ENCODE results near the gene PCMT1. TPM values are rescaled to one million over a fixed set of nuclear protein-coding genes. Genes with fewer than 3 reads are reported as not detected.
"Not testable (repeated sequence)": the region's sequence is repeated elsewhere in the genome, so short reads cannot be mapped to it uniquely, and the experiment has no call there.

Gene PCMT1
- total and polyA plus RNA-seq, 2 experiments from 2014 or later: 137 to 189 TPM

DNA sequence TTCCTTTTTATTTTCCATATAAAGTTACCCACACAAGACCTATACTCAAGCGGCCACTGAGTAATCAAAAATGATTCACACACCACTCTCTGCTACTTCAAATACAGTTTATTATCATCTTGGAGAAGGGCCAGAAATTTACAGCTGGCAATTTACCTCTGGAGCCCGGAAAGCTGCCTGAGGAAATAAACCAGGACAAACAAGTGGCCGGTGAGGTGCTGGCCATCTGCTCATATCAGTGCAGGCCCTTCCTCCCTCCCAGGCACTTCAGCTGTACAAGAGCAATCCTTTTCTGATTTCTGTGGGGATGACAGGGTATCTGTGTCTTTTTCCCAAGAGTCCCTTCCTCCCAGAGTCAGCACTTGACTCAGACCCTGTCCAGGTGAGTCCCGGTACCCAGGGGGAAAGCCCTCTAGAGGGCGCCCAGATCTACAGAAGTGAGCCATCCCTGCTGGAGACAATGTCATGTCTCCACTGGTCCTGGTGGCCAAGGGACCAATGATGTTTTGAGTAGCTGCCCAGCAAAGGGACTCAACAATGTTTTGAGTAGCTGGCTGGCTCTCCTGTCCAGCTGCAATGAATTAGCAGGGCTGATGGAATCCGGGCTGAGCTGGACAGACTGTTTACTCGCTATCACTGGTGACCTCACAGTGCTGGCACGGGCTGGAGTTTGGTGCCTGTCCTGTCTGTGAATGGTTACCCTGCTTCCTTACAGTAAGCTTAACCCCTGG, 91.0 kb downstream of the PCMT1 start:
- Histone ChIP-seq H3K36me3 (no peaks in the 10 kb centered on the region), H3K4me1 (ENCODE audit: low read depth) (no peaks in the 10 kb centered on the region), H3K27me3 (no peaks in the 10 kb centered on the region), H3K27ac (no peak overlapping the region), H3K4me3 (no peak overlapping the region), H3K9me3 (ENCODE audit: low read depth) (no peaks in the 10 kb centered on the region)
- peak; percentile 16 to 74 for DNase-seq (ENCODE audit: low read depth in 1 of 2, low spot score in 1 of 2)
- TF ChIP-seq, protein P1, sequence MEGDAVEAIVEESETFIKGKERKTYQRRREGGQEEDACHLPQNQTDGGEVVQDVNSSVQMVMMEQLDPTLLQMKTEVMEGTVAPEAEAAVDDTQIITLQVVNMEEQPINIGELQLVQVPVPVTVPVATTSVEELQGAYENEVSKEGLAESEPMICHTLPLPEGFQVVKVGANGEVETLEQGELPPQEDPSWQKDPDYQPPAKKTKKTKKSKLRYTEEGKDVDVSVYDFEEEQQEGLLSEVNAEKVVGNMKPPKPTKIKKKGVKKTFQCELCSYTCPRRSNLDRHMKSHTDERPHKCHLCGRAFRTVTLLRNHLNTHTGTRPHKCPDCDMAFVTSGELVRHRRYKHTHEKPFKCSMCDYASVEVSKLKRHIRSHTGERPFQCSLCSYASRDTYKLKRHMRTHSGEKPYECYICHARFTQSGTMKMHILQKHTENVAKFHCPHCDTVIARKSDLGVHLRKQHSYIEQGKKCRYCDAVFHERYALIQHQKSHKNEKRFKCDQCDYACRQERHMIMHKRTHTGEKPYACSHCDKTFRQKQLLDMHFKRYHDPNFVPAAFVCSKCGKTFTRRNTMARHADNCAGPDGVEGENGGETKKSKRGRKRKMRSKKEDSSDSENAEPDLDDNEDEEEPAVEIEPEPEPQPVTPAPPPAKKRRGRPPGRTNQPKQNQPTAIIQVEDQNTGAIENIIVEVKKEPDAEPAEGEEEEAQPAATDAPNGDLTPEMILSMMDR (IDR thresholded peaks at IDR 0.05; ENCODE audit: low read depth, low read length): peak; percentile 64

DNA sequence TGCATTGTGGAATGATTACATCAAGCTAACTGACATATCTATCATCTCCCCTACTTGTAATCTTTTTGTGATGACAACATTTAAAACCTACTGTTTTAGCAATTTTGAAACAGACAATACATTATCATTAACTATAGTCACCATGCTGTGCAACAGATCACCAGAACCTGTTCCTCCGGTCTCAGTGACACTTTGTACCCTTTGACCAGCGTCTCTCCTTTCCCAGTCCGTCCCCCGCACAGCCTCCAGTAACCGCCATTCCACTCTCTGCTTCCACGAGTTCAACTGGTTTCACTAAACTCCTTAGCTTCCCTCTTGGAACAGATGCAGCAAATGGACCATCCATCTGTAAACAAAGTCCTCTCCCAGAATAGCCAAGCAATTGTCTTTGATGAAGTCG, 92.8 kb downstream of the PCMT1 start:
- Histone ChIP-seq H3K9me3 (ENCODE audit: low read depth) (no peaks in the 10 kb centered on the region), H3K27ac (no peak overlapping the region), H3K36me3 (no peaks in the 10 kb centered on the region), H3K27me3 (no peaks in the 10 kb centered on the region), H3K4me1 (ENCODE audit: low read depth) (no peaks in the 10 kb centered on the region), H3K4me3 (no peak overlapping the region)
- DNase-seq (ENCODE audit: low read depth in 1 of 2, low spot score in 1 of 2): no peak
- TF ChIP-seq, protein P1 (IDR thresholded peaks at IDR 0.05; ENCODE audit: low read depth, low read length): no peak

DNA sequence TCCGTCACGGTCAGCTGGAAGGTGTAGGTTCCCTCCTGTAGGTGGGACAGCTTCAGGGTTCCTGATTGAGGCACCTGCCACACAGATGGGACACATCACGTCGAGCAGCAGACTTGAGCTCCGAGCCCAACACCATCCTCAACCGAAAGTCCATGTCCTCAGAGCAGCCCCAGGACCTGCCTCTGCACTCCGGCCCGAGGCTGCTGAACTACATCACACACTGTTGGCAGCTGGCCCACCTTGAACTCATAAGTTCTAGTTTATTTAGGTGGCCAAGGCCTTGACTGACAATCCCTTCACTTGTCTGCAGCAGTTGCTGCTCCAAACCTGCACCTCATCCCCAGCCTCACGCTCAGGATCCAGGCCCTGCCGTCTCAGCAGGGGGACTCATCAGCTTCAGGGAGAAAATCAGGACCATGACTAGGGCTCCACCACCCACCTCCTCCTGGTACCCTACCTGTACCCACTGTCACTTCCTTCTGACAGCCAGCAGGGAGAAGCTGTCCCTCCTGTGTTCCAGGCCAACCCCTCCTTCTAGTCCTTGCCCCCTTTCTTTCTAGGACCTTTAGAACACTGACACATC, 93.6 kb downstream of the PCMT1 start:
- DNase-seq (ENCODE audit: low read depth in 1 of 2, low spot score in 1 of 2): no peak
- no peaks in the 10 kb centered on the region for H3K36me3 ChIP-seq
- no peaks in the 10 kb centered on the region for H3K27me3 ChIP-seq
- no peaks in the 10 kb centered on the region for H3K9me3 ChIP-seq (ENCODE audit: low read depth)
- H3K27ac ChIP-seq: no peak overlapping the region
- TF ChIP-seq, protein P1 (IDR thresholded peaks at IDR 0.05; ENCODE audit: low read depth, low read length): no peak
- no peaks in the 10 kb centered on the region for H3K4me1 ChIP-seq (ENCODE audit: low read depth)
- H3K4me3 ChIP-seq: no peak overlapping the region

DNA sequence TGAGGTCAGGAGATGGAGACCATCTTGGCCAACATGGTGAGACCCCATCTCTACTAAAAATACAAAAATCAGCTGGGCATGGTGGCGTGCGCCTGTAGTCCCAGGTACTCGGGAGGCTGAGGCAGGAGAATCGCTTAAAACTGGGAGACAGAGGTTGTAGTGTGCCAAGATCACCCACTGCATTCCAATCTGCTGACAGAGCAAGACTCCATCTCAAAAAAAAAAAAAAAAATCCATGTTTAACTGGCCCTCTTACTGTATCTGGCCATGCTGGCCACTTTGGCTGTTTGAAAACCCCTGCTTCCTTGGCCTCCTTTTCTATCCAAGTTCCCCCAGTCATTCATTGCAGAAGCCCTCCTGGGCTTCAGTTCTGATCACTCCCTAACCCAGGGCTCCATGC, 94.5 kb downstream of the PCMT1 start:
- H3K4me3 ChIP-seq; H3K36me3 ChIP-seq; H3K27me3 ChIP-seq; H3K9me3 ChIP-seq (ENCODE audit: low read depth); H3K4me1 ChIP-seq (ENCODE audit: low read depth); H3K27ac ChIP-seq: not testable (repeated sequence)
- DNase-seq (ENCODE audit: low read depth in 1 of 2, low spot score in 1 of 2): peak in 1 of 2 donors; percentile 56

DNA sequence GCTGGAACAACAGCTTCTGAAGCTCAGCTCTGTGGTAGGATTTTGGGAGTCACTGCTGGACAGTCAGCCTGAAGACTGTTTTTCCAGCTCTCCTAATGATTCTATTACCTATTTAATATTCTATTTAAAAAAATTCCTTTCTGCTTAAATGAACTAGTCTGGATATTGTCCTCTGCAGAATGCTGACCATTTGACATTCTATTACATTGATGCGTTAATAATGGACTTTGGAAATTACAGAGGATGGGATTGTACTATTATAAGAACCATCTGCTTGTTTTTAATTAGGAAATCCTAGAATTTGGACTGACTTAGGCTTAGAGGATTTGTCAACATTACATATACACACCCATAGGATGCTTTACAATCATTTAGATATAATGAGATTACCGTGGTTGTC, 94.9 kb downstream of the PCMT1 start:
- TF ChIP-seq, protein P1 (IDR thresholded peaks at IDR 0.05; ENCODE audit: low read depth, low read length): no peak
- Histone ChIP-seq H3K36me3 (no peaks in the 10 kb centered on the region), H3K9me3 (ENCODE audit: low read depth) (no peaks in the 10 kb centered on the region), H3K27ac (no peak overlapping the region), H3K4me1 (ENCODE audit: low read depth) (no peaks in the 10 kb centered on the region), H3K4me3 (no peak overlapping the region), H3K27me3 (no peaks in the 10 kb centered on the region)
- no peak for DNase-seq (ENCODE audit: low read depth in 1 of 2, low spot score in 1 of 2)

DNA sequence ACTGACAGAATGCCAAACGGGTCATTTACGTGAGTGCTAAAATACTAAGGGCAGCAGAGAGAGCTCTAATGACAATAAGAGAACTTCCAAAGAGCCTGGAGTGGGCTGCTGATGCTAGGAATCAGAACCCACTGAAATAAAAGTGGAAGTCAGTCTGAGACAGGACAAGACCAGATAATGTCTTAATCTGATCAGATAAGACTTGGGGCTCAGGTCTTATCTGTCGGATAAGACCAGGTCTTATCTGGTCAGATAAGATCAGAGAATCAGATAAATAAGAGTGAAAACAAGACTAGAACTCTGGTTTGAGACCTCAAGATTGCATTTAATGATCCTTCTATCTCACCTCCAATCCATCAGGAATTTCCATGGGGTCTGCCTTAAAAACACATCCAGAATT, 96.0 kb downstream of the PCMT1 start:
- no peaks in the 10 kb centered on the region for H3K27me3 ChIP-seq

More for the DNA sequence above, 96.0 kb downstream of the PCMT1 start:
- H3K4me3 ChIP-seq: no peak overlapping the region
- H3K36me3 ChIP-seq: no peaks in the 10 kb centered on the region
- H3K4me1 ChIP-seq (ENCODE audit: low read depth): no peaks in the 10 kb centered on the region
- H3K9me3 ChIP-seq (ENCODE audit: low read depth): no peaks in the 10 kb centered on the region
- TF ChIP-seq, protein P1 (IDR thresholded peaks at IDR 0.05; ENCODE audit: low read depth, low read length): no peak
- no peak for DNase-seq (ENCODE audit: low read depth in 1 of 2, low spot score in 1 of 2)
- no peak overlapping the region for H3K27ac ChIP-seq
